Hematopoietic multipotent progenitor cell (in vitro differentiated cells): ENCODE measurements around the gene SNRNP200. TPM values are rescaled to one million over a fixed set of nuclear protein-coding genes. Genes with fewer than 3 reads are reported as not detected.

Experiments used
- DNase-seq, 3 donors: peaks; one replicate each; pipeline ENCODE4 v3.0.0-alpha.2; 2011 to 2015; ENCODE audit warnings: low read depth in 2 of 3, low spot score in 2 of 3
- total RNA-seq: library from RNA; depleted of rRNA; stranded (reverse); fragments of >200 nt; gene quantifications from one replicate; pipeline ENCODE4 v1.2.3, GENCODE V29; 2012

SNRNP200 gene
- total RNA-seq, 1 donor = 149 TPM

DNA sequence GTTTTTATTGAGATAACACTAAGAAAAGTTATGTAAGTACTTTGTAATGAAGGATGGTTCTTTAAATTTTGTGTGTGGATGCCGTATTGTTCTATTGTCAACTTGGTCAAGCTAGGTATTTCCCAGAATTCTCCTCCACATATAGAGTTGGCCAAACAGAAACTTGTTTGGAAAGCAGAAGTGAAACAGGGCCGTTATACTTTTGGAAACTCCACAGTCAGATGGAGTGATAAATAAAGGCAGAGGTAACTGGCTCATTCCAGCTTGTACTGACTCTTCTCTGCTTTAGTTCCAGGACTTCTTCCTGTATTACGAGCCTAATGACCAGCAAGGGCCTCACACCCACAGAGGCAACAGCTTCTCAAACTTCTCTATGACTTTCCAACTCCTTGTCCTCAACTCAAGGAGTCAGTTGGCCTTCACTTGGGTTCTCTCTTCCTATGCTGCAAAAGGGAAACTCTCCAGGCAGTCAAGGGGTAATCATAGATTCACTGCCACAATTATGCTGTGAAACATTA lies 80.3 kb downstream of the SNRNP200 start:
- DNase-seq = peak in 2 of 3 donors; percentile 40 to 41

Other genes starting within 250 kb of the SNRNP200 start
- gene ADRA2B, start 189.0 kb downstream of the SNRNP200 start, total RNA-seq = under 0.01 TPM
- 1.1 TPM for gene ASTL, start 167.0 kb downstream of the SNRNP200 start, total RNA-seq
- 134 TPM for gene DUSP2, start 160.1 kb downstream of the SNRNP200 start, total RNA-seq
- gene STARD7, start 96.7 kb downstream of the SNRNP200 start, total RNA-seq = 86.7 TPM
- gene TMEM127, start 39.5 kb downstream of the SNRNP200 start, total RNA-seq = 29.1 TPM
- gene CIAO1, start 39.3 kb downstream of the SNRNP200 start, total RNA-seq = 156 TPM
- gene ITPRIPL1, start 19.8 kb upstream of the SNRNP200 start, total RNA-seq = 17.2 TPM
- gene NCAPH, start 30.2 kb upstream of the SNRNP200 start, total RNA-seq = 2.2 TPM
- 0.27 TPM for gene NEURL3, start 199.8 kb upstream of the SNRNP200 start, total RNA-seq
- 37.4 TPM for gene ARID5A, start 231.2 kb upstream of the SNRNP200 start, total RNA-seq